ENCODE data around the gene PRR32. TPM values are rescaled to one million over a fixed set of nuclear protein-coding genes. Genes with fewer than 3 reads are reported as not detected.
"Not testable (repeated sequence)": the region's sequence is repeated elsewhere in the genome, so short reads cannot be mapped to it uniquely, and the experiment has no call there.

Gene PRR32
- total RNA-seq (under 1 TPM; 0.17 to 0.30 TPM), polyA plus RNA-seq (ENCODE audit: insufficient read length in 2 of 2) (1 to 10 TPM in 1 of 2 donors, under 1 TPM in 1; 0.44 to 1.8 TPM)
- long read RNA-seq, donor 1, partial matches to known transcripts = 0 of 1 reads
- long read RNA-seq, donor 1, other reads (novel, unspliced or antisense) = 0 of 1 reads
- long read RNA-seq, donor 2, partial matches to known transcripts = 0 of 1 reads
- long read RNA-seq, donor 2, other reads (novel, unspliced or antisense) = 0 of 1 reads
- long read RNA-seq, donor 3 = 0 reads
- long read RNA-seq, donor 4 = 0 reads

GRCh38 chrX:126819429-126819828 is at the start of gene PRR32:
Gene PRR32 (plus strand): TSS chrX:126819729. CDS start chrX:126819844, 115 bp downstream.
- Histone ChIP-seq H3K27me3 (ENCODE audit: control insufficient read depth, insufficient read depth, low read length) (no peaks in the 10 kb centered on the region), H3K4me1 (ENCODE audit: control insufficient read depth, insufficient read depth, low read length) (peaks cover 3% of the 10 kb centered on the region), H3K4me3 (ENCODE audit: low read depth, low read length) (no peak within 1 kb of the TSS), H3K36me3 (ENCODE audit: control insufficient read depth, insufficient read depth, low read length) (no peaks in the 10 kb centered on the region), H3K27ac (ENCODE audit: low read depth, low read length) (no peak within 1 kb of the TSS), H3K9me3 (ENCODE audit: control insufficient read depth, insufficient read depth, low read length) (no peaks in the 10 kb centered on the region)
- DNase-seq (ENCODE audit: low read depth in 4 of 6, low spot score in 6 of 6) = no peak

GRCh38 chrX:126770179-126770578 is 49.4 kb upstream of the PRR32 start:
- 23% methylated on average over 4 of the region's 5 CpGs for WGBS (ENCODE audit: insufficient coverage)
- no peak overlapping the region for H3K4me3 ChIP-seq (ENCODE audit: low read depth, low read length)
- peak in 2 of 6 donors; percentile 25 to 30 for DNase-seq (ENCODE audit: low read depth in 4 of 6, low spot score in 6 of 6)
- no peak overlapping the region for H3K27ac ChIP-seq (ENCODE audit: low read depth, low read length)
- no peaks in the 10 kb centered on the region for H3K27me3 ChIP-seq (ENCODE audit: control insufficient read depth, insufficient read depth, low read length)
- H3K36me3 ChIP-seq (ENCODE audit: control insufficient read depth, insufficient read depth, low read length) = no peaks in the 10 kb centered on the region
- no peaks in the 10 kb centered on the region for H3K9me3 ChIP-seq (ENCODE audit: control insufficient read depth, insufficient read depth, low read length)
- no peaks in the 10 kb centered on the region for H3K4me1 ChIP-seq (ENCODE audit: control insufficient read depth, insufficient read depth, low read length)

- Histone ChIP-seq H3K4me3 (ENCODE audit: low read depth, low read length) (no peak overlapping the region), H3K27me3 (ENCODE audit: control insufficient read depth, insufficient read depth, low read length) (no peaks in the 10 kb centered on the region), H3K9me3 (ENCODE audit: control insufficient read depth, insufficient read depth, low read length) (no peaks in the 10 kb centered on the region), H3K36me3 (ENCODE audit: control insufficient read depth, insufficient read depth, low read length) (no peaks in the 10 kb centered on the region), H3K27ac (ENCODE audit: low read depth, low read length) (no peak overlapping the region), H3K4me1 (ENCODE audit: control insufficient read depth, insufficient read depth, low read length) (no peaks in the 10 kb centered on the region)
- 80% methylated on average over 1 of the region's 2 CpGs for WGBS (ENCODE audit: insufficient coverage)
- DNase-seq (ENCODE audit: low read depth in 4 of 6, low spot score in 6 of 6) = no peak
These were observed 34.0 kb upstream of the PRR32 start for GRCh38 chrX:126785539-126785938.

- 54% methylated on average over 1 of the region's 1 CpG for WGBS (ENCODE audit: insufficient coverage)
These were observed 20.5 kb upstream of the PRR32 start for GRCh38 chrX:126799059-126799458.

GRCh38 chrX:126806784-126807183 is 12.7 kb upstream of the PRR32 start:
- H3K4me1 ChIP-seq (ENCODE audit: control insufficient read depth, insufficient read depth, low read length); H3K36me3 ChIP-seq (ENCODE audit: control insufficient read depth, insufficient read depth, low read length); H3K27ac ChIP-seq (ENCODE audit: low read depth, low read length); DNase-seq (ENCODE audit: low read depth in 4 of 6, low spot score in 6 of 6); H3K4me3 ChIP-seq (ENCODE audit: low read depth, low read length); H3K27me3 ChIP-seq (ENCODE audit: control insufficient read depth, insufficient read depth, low read length); H3K9me3 ChIP-seq (ENCODE audit: control insufficient read depth, insufficient read depth, low read length): not testable (repeated sequence)
- WGBS (ENCODE audit: insufficient coverage) = 53% methylated on average over 3 of the region's 3 CpGs

More at GRCh38 chrX:126799059-126799458, 20.5 kb upstream of the PRR32 start:
- Histone ChIP-seq H3K9me3 (ENCODE audit: control insufficient read depth, insufficient read depth, low read length) (no peaks in the 10 kb centered on the region), H3K27ac (ENCODE audit: low read depth, low read length) (no peak overlapping the region), H3K27me3 (ENCODE audit: control insufficient read depth, insufficient read depth, low read length) (no peaks in the 10 kb centered on the region), H3K4me3 (ENCODE audit: low read depth, low read length) (no peak overlapping the region), H3K4me1 (ENCODE audit: control insufficient read depth, insufficient read depth, low read length) (no peaks in the 10 kb centered on the region), H3K36me3 (ENCODE audit: control insufficient read depth, insufficient read depth, low read length) (no peaks in the 10 kb centered on the region)
- DNase-seq (ENCODE audit: low read depth in 4 of 6, low spot score in 6 of 6) = no peak

GRCh38 chrX:126815806-126816205 is 3.7 kb upstream of the PRR32 start:
- H3K4me1 ChIP-seq (ENCODE audit: control insufficient read depth, insufficient read depth, low read length) = peaks cover 2% of the 10 kb centered on the region
- no CpG with 5 or more reads among the region's 1 CpG for WGBS (ENCODE audit: insufficient coverage)
- H3K27ac ChIP-seq (ENCODE audit: low read depth, low read length) = no peak overlapping the region

GRCh38 chrX:126820700-126821420 is 1.3 kb downstream of the PRR32 start:
- no peak overlapping the region for H3K4me3 ChIP-seq (ENCODE audit: low read depth, low read length)
- WGBS (ENCODE audit: insufficient coverage) = 62% methylated on average over 10 of the region's 13 CpGs
- no peaks in the 10 kb centered on the region for H3K27me3 ChIP-seq (ENCODE audit: control insufficient read depth, insufficient read depth, low read length)

More at GRCh38 chrX:126815806-126816205, 3.7 kb upstream of the PRR32 start:
- Histone ChIP-seq H3K4me3 (ENCODE audit: low read depth, low read length) (no peak overlapping the region), H3K9me3 (ENCODE audit: control insufficient read depth, insufficient read depth, low read length) (no peaks in the 10 kb centered on the region), H3K36me3 (ENCODE audit: control insufficient read depth, insufficient read depth, low read length) (no peaks in the 10 kb centered on the region), H3K27me3 (ENCODE audit: control insufficient read depth, insufficient read depth, low read length) (no peaks in the 10 kb centered on the region)
- no peak for DNase-seq (ENCODE audit: low read depth in 4 of 6, low spot score in 6 of 6)

GRCh38 chrX:126824338-126825007 is 4.9 kb downstream of the PRR32 start:
- Histone ChIP-seq H3K4me3 (ENCODE audit: low read depth, low read length) (no peak overlapping the region), H3K4me1 (ENCODE audit: control insufficient read depth, insufficient read depth, low read length) (peaks cover 3% of the 10 kb centered on the region), H3K36me3 (ENCODE audit: control insufficient read depth, insufficient read depth, low read length) (no peaks in the 10 kb centered on the region), H3K27ac (ENCODE audit: low read depth, low read length) (no peak overlapping the region), H3K27me3 (ENCODE audit: control insufficient read depth, insufficient read depth, low read length) (no peaks in the 10 kb centered on the region), H3K9me3 (ENCODE audit: control insufficient read depth, insufficient read depth, low read length) (no peaks in the 10 kb centered on the region)
- no peak for DNase-seq (ENCODE audit: low read depth in 4 of 6, low spot score in 6 of 6)
- whole genome bisulfite sequencing (ENCODE audit: insufficient coverage) = no CpG with 5 or more reads among the region's 2 CpGs

More at GRCh38 chrX:126820700-126821420, 1.3 kb downstream of the PRR32 start:
- no peak for DNase-seq (ENCODE audit: low read depth in 4 of 6, low spot score in 6 of 6)
- H3K9me3 ChIP-seq (ENCODE audit: control insufficient read depth, insufficient read depth, low read length) = no peaks in the 10 kb centered on the region
- H3K27ac ChIP-seq (ENCODE audit: low read depth, low read length) = no peak overlapping the region
- H3K36me3 ChIP-seq (ENCODE audit: control insufficient read depth, insufficient read depth, low read length) = no peaks in the 10 kb centered on the region
- H3K4me1 ChIP-seq (ENCODE audit: control insufficient read depth, insufficient read depth, low read length) = peaks cover 3% of the 10 kb centered on the region

- no peaks in the 10 kb centered on the region for H3K27me3 ChIP-seq (ENCODE audit: control insufficient read depth, insufficient read depth, low read length)
- peaks cover 2% of the 10 kb centered on the region for H3K4me1 ChIP-seq (ENCODE audit: control insufficient read depth, insufficient read depth, low read length)
- H3K4me3 ChIP-seq (ENCODE audit: low read depth, low read length) = no peak overlapping the region
- H3K36me3 ChIP-seq (ENCODE audit: control insufficient read depth, insufficient read depth, low read length) = no peaks in the 10 kb centered on the region
- H3K27ac ChIP-seq (ENCODE audit: low read depth, low read length) = no peak overlapping the region
- no peaks in the 10 kb centered on the region for H3K9me3 ChIP-seq (ENCODE audit: control insufficient read depth, insufficient read depth, low read length)
- DNase-seq (ENCODE audit: low read depth in 4 of 6, low spot score in 6 of 6) = no peak
- no CpG with 5 or more reads among the region's 1 CpG for WGBS (ENCODE audit: insufficient coverage)
These were observed 6.2 kb downstream of the PRR32 start for GRCh38 chrX:126825566-126826193.
